HEK293 (cell line): Measurements from ENCODE around the gene OCA2.
"Not testable (repeated sequence)": the region's sequence is repeated elsewhere in the genome, so short reads cannot be mapped to it uniquely, and the experiment has no call there.

ENCODE experiments used
- CTCF ChIP-seq: fragments of 450-650 bp; formaldehyde crosslinking; IDR thresholded peaks from 2 replicates; pipeline ENCODE4 v1.5.1; 2016; ENCODE audit warnings: missing biosample characterization, missing genetic modification characterization
- MYNN ChIP-seq: fragments of 450-650 bp; formaldehyde crosslinking; IDR thresholded peaks from 2 replicates; pipeline ENCODE4 v1.5.1; 2016; ENCODE audit warnings: missing biosample characterization, missing genetic modification characterization, borderline replicate concordance
- ZNF155 ChIP-seq: fragments of 450-650 bp; formaldehyde crosslinking; IDR thresholded peaks from 2 replicates; pipeline ENCODE4 v1.5.1; 2016; ENCODE audit warnings: missing biosample characterization, missing genetic modification characterization

- not testable (repeated sequence) for TF ChIP-seq CTCF; MYNN; ZNF155 (tag by site-specific recombination)
These were observed 37.3 kb upstream of the OCA2 start for GRCh38 chr15:28136236-28136904.
